ENCODE results near the gene ALOX12. TPM values are rescaled to one million over a fixed set of nuclear protein-coding genes. Genes with fewer than 3 reads are reported as not detected.

The ALOX12 gene
- total and polyA plus RNA-seq, 2 donors: under 0.01 to 0.32 TPM

GRCh38 chr17:6997171-6997570, 1.3 kb downstream of the ALOX12 start:
- no peak overlapping the region for H3K27ac ChIP-seq (ENCODE audit: low read depth in 1 of 2, low read length in 1 of 2)
- peaks cover 37 to 55% of the 10 kb centered on the region in 2 donors for H3K36me3 ChIP-seq (ENCODE audit: control insufficient read depth in 2 of 2, insufficient read depth in 2 of 2, low read length in 1 of 2)
- no peak for DNase-seq (ENCODE audit: low read depth in 6 of 9, low spot score in 9 of 9)
- H3K9me3 ChIP-seq (ENCODE audit: control insufficient read depth in 2 of 2, insufficient read depth in 1 of 2, low read length in 1 of 2): peaks cover 0 to 1% of the 10 kb centered on the region in 2 donors
- H3K27me3 ChIP-seq (ENCODE audit: control insufficient read depth in 2 of 2, insufficient read depth in 1 of 2, low read length in 1 of 2): peaks cover 0 to 18% of the 10 kb centered on the region in 2 donors
- no peaks in the 10 kb centered on the region for H3K4me1 ChIP-seq (ENCODE audit: control insufficient read depth in 2 of 2, insufficient read depth in 2 of 2, low read length in 2 of 2)
- 94% methylated on average over 8 of the region's 8 CpGs for WGBS
- H3K4me3 ChIP-seq (ENCODE audit: low read length in 2 of 2): no peak overlapping the region

DNA sequence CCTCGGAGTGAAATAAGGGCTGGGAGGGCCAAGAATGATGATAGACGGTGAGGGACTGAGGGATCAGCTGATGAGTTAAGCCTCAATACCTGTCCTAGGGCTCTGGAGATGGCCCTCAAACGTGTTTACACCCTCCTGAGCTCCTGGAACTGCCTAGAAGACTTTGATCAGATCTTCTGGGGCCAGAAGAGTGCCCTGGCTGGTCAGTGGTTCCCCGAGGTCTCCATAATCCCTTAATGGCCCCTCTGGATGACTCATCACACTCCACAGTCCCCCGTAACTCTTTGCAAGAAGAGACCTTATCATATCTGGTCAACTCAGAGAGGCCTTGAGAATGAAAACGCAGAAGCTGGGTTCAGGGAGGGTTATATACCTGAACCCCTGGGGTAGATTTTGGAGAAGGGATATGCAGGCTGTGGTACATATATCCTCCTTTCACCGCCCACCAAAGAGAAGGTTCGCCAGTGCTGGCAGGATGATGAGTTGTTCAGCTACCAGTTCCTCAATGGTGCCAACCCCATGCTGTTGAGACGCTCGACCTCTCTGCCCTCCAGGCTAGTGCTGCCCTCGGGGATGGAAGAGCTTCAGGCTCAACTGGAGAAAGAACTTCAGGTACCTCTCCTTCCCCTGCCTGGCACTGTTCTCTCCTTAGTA, 3.1 kb downstream of the ALOX12 start:
- Histone ChIP-seq H3K9me3 (ENCODE audit: control insufficient read depth in 2 of 2, insufficient read depth in 1 of 2, low read length in 1 of 2) (peaks cover 0 to 1% of the 10 kb centered on the region in 2 donors), H3K27ac (ENCODE audit: low read depth in 1 of 2, low read length in 1 of 2) (no peak overlapping the region), H3K27me3 (ENCODE audit: control insufficient read depth in 2 of 2, insufficient read depth in 1 of 2, low read length in 1 of 2) (peaks cover 0 to 18% of the 10 kb centered on the region in 2 donors), H3K4me1 (ENCODE audit: control insufficient read depth in 2 of 2, insufficient read depth in 2 of 2, low read length in 2 of 2) (no peaks in the 10 kb centered on the region), H3K4me3 (ENCODE audit: low read length in 2 of 2) (no peak overlapping the region), H3K36me3 (ENCODE audit: control insufficient read depth in 2 of 2, insufficient read depth in 2 of 2, low read length in 1 of 2) (peaks cover 43 to 57% of the 10 kb centered on the region in 2 donors)
- 92% methylated on average over 11 of the region's 11 CpGs for WGBS
- DNase-seq (ENCODE audit: low read depth in 6 of 9, low spot score in 9 of 9): no peak

DNA sequence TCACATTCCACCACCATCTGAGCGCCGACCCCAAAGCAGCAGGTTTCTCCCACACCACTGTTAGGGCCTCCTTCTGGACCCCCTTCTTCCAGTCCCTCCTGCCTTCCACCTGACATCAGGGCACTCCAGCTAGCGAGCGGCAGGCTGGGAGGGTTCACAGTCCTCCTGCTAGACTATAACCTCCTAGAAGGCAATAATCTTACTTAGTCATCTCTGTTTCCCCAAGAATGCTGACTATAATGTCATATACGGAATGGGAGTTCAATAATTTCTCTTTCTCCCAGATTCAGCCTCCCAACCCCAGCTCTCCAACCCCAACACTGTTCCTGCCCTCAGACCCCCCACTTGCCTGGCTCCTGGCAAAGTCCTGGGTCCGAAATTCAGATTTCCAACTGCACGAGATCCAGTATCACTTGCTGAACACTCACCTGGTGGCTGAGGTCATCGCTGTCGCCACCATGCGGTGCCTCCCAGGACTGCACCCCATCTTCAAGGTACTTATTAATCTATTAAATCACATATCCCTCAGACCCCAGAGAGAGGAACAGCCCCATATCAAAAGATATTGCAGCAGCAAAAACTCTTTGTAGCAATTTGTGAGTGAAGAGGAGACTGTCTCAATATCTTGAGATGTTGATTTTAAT, 5.6 kb downstream of the ALOX12 start:
- peaks cover 0 to 1% of the 10 kb centered on the region in 2 donors for H3K9me3 ChIP-seq (ENCODE audit: control insufficient read depth in 2 of 2, insufficient read depth in 1 of 2, low read length in 1 of 2)
- peaks cover 0 to 4% of the 10 kb centered on the region in 2 donors for H3K27me3 ChIP-seq (ENCODE audit: control insufficient read depth in 2 of 2, insufficient read depth in 1 of 2, low read length in 1 of 2)
- DNase-seq (ENCODE audit: low read depth in 6 of 9, low spot score in 9 of 9): peak in 2 of 9 donors; percentile 43 to 45
- no peaks in the 10 kb centered on the region for H3K4me1 ChIP-seq (ENCODE audit: control insufficient read depth in 2 of 2, insufficient read depth in 2 of 2, low read length in 2 of 2)
- no peak overlapping the region for H3K27ac ChIP-seq (ENCODE audit: low read depth in 1 of 2, low read length in 1 of 2)
- 85% methylated on average over 10 of the region's 10 CpGs for WGBS
- peaks cover 40 to 48% of the 10 kb centered on the region in 2 donors for H3K36me3 ChIP-seq (ENCODE audit: control insufficient read depth in 2 of 2, insufficient read depth in 2 of 2, low read length in 1 of 2)
- H3K4me3 ChIP-seq (ENCODE audit: low read length in 2 of 2): no peak overlapping the region

GRCh38 chr17:7002288-7003047, 6.6 kb downstream of the ALOX12 start:
- no peaks in the 10 kb centered on the region for H3K4me1 ChIP-seq (ENCODE audit: control insufficient read depth in 2 of 2, insufficient read depth in 2 of 2, low read length in 2 of 2)
- DNase-seq (ENCODE audit: low read depth in 6 of 9, low spot score in 9 of 9): no peak
- WGBS: 97% methylated on average over 6 of the region's 6 CpGs
- H3K27ac ChIP-seq (ENCODE audit: low read depth in 1 of 2, low read length in 1 of 2): no peak overlapping the region
- H3K4me3 ChIP-seq (ENCODE audit: low read length in 2 of 2): no peak overlapping the region
- peaks cover 44 to 46% of the 10 kb centered on the region in 2 donors for H3K36me3 ChIP-seq (ENCODE audit: control insufficient read depth in 2 of 2, insufficient read depth in 2 of 2, low read length in 1 of 2)
- peaks cover 0 to 1% of the 10 kb centered on the region in 2 donors for H3K9me3 ChIP-seq (ENCODE audit: control insufficient read depth in 2 of 2, insufficient read depth in 1 of 2, low read length in 1 of 2)
- no peaks in the 10 kb centered on the region for H3K27me3 ChIP-seq (ENCODE audit: control insufficient read depth in 2 of 2, insufficient read depth in 1 of 2, low read length in 1 of 2)

DNA sequence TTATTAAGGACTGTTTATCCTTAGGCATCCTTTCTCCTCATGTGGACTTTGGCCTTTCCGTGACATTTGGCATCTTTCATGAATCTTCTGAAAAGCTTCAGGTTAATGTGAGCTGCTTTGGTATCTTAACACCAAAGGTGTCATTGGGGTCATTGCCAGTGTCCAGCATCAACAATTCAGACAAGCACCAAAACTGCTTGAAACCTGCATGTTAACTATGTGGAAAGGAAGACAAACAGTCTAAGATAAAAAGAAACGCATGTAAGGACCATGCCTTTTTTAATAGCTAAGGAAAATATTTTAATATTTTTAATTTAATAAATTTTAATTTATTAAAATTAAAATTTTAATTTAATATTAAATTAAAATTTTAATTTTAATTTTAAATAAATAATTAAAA, 7.9 kb downstream of the ALOX12 start:
- no peak for DNase-seq (ENCODE audit: low read depth in 6 of 9, low spot score in 9 of 9)
- H3K27ac ChIP-seq (ENCODE audit: low read depth in 1 of 2, low read length in 1 of 2): no peak overlapping the region
- over 99% methylated on average over 2 of the region's 2 CpGs for WGBS
- peaks cover 0 to 1% of the 10 kb centered on the region in 2 donors for H3K9me3 ChIP-seq (ENCODE audit: control insufficient read depth in 2 of 2, insufficient read depth in 1 of 2, low read length in 1 of 2)
- H3K4me3 ChIP-seq (ENCODE audit: low read length in 2 of 2): no peak overlapping the region
- H3K27me3 ChIP-seq (ENCODE audit: control insufficient read depth in 2 of 2, insufficient read depth in 1 of 2, low read length in 1 of 2): no peaks in the 10 kb centered on the region
- H3K4me1 ChIP-seq (ENCODE audit: control insufficient read depth in 2 of 2, insufficient read depth in 2 of 2, low read length in 2 of 2): no peaks in the 10 kb centered on the region
- H3K36me3 ChIP-seq (ENCODE audit: control insufficient read depth in 2 of 2, insufficient read depth in 2 of 2, low read length in 1 of 2): peaks cover 38 to 42% of the 10 kb centered on the region in 2 donors

DNA sequence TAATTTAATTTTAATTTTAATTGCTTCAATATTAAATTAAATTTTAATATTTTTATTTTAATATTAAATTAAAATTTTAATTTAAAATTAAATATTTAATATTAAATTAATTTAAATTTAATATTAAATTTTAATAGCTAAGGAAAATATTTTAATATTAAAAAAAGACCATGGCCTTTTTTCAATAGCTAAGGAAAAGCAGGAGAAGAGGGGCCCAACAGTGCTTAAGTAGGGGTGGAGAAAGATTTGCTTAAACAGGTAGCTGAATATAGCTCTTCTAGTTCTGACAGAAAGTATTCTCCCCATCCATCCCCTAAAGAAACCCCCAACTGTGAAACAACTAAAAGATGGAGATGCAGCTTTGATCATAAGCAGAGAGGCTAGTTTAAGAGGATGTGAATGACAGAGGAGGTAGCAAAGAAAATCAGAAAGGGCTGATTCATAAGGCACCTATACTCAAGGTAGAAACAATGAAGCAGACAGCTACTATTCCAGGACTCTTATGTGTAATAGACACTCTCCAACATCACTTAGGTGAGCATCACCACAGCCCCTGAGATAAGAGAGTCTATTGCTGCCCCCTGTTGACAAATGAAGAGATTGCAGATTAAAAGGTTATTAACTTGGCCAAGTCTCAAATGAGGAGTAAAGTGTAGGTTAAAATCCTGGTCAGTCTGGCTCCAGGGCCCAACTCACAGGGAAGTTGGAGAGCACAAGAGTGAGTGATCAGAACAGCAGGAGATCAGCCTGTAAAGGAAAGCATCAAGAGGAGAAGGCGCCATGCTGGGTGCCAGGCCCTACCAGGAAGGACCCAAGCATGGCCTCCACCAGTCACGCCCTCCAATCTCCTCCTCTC, 8.8 kb downstream of the ALOX12 start:
- no peaks in the 10 kb centered on the region for H3K4me1 ChIP-seq (ENCODE audit: control insufficient read depth in 2 of 2, insufficient read depth in 2 of 2, low read length in 2 of 2)
- H3K27ac ChIP-seq (ENCODE audit: low read depth in 1 of 2, low read length in 1 of 2): no peak overlapping the region
- H3K9me3 ChIP-seq (ENCODE audit: control insufficient read depth in 2 of 2, insufficient read depth in 1 of 2, low read length in 1 of 2): no peaks in the 10 kb centered on the region
- no peak overlapping the region for H3K4me3 ChIP-seq (ENCODE audit: low read length in 2 of 2)
- WGBS: 95% methylated on average over 2 of the region's 2 CpGs
- DNase-seq (ENCODE audit: low read depth in 6 of 9, low spot score in 9 of 9): peak in 5 of 9 donors; percentile 59 to 86 (median 69)
- no peaks in the 10 kb centered on the region for H3K27me3 ChIP-seq (ENCODE audit: control insufficient read depth in 2 of 2, insufficient read depth in 1 of 2, low read length in 1 of 2)
- peaks cover 29 to 34% of the 10 kb centered on the region in 2 donors for H3K36me3 ChIP-seq (ENCODE audit: control insufficient read depth in 2 of 2, insufficient read depth in 2 of 2, low read length in 1 of 2)

DNA sequence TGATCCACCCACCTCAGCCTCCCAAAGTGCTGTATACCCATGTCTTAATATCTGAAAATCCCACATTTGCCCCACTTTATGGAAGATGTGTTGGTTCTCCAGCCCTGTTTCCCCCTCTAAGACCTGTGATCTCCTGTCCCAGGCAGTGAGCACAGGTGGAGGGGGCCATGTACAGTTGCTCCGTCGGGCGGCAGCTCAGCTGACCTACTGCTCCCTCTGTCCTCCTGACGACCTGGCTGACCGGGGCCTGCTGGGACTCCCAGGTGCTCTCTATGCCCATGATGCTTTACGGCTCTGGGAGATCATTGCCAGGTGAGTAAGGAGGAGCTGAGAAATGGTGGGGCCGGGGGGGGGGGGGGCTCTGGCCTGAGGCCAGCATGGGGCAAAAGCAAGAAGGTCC, 9.9 kb downstream of the ALOX12 start:
- peaks cover 2% of the 10 kb centered on the region in 2 donors for H3K4me1 ChIP-seq (ENCODE audit: control insufficient read depth in 2 of 2, insufficient read depth in 2 of 2, low read length in 2 of 2)
- H3K36me3 ChIP-seq (ENCODE audit: control insufficient read depth in 2 of 2, insufficient read depth in 2 of 2, low read length in 1 of 2): peaks cover 19 to 23% of the 10 kb centered on the region in 2 donors
- no peak overlapping the region for H3K27ac ChIP-seq (ENCODE audit: low read depth in 1 of 2, low read length in 1 of 2)
- no peak overlapping the region for H3K4me3 ChIP-seq (ENCODE audit: low read length in 2 of 2)
- H3K9me3 ChIP-seq (ENCODE audit: control insufficient read depth in 2 of 2, insufficient read depth in 1 of 2, low read length in 1 of 2): no peaks in the 10 kb centered on the region
- WGBS: 93% methylated on average over 7 of the region's 7 CpGs
- no peaks in the 10 kb centered on the region for H3K27me3 ChIP-seq (ENCODE audit: control insufficient read depth in 2 of 2, insufficient read depth in 1 of 2, low read length in 1 of 2)
- DNase-seq (ENCODE audit: low read depth in 6 of 9, low spot score in 9 of 9): no peak

GRCh38 chr17:7007143-7007542, 11.3 kb downstream of the ALOX12 start:
- 95% methylated on average over 2 of the region's 2 CpGs for WGBS
- Histone ChIP-seq H3K9me3 (ENCODE audit: control insufficient read depth in 2 of 2, insufficient read depth in 1 of 2, low read length in 1 of 2) (no peaks in the 10 kb centered on the region), H3K27ac (ENCODE audit: low read depth in 1 of 2, low read length in 1 of 2) (no peak overlapping the region), H3K4me1 (ENCODE audit: control insufficient read depth in 2 of 2, insufficient read depth in 2 of 2, low read length in 2 of 2) (peaks cover 11 to 14% of the 10 kb centered on the region in 2 donors), H3K36me3 (ENCODE audit: control insufficient read depth in 2 of 2, insufficient read depth in 2 of 2, low read length in 1 of 2) (peaks cover 8 to 10% of the 10 kb centered on the region in 2 donors), H3K27me3 (ENCODE audit: control insufficient read depth in 2 of 2, insufficient read depth in 1 of 2, low read length in 1 of 2) (no peaks in the 10 kb centered on the region), H3K4me3 (ENCODE audit: low read length in 2 of 2) (no peak overlapping the region)
- DNase-seq (ENCODE audit: low read depth in 6 of 9, low spot score in 9 of 9): no peak
